Neural cell (in vitro differentiated cells): Measurements from ENCODE around the gene PLCL1. TPM values are rescaled to one million over a fixed set of nuclear protein-coding genes. Genes with fewer than 3 reads are reported as not detected.

Experiments used
- H2AFZ ChIP-seq: fragments of 200-600, 300-800 bp; sonication (generic), shearing (Covaris generic); 2 replicates; pipeline ENCODE4 v1.6.0; 2014; ENCODE audit warnings: low read depth, mild to moderate bottlenecking, antibody characterized with exemption, low read length, moderate library complexity
- H3F3A ChIP-seq: fragments of 200-600 bp; shearing (Covaris generic); 2 replicates; pipeline ENCODE4 v1.6.1; 2016; ENCODE audit warnings: mild to moderate bottlenecking, moderate library complexity, mixed read lengths, antibody characterized with exemption, low read length; ENCODE audit not compliant: insufficient read depth, poor library complexity, severe bottlenecking
- H3K27ac ChIP-seq: fragments of 200-600, 300-800 bp; sonication (generic), shearing (Covaris generic); 2 replicates; pipeline ENCODE4 v1.5.1; 2014; ENCODE audit warnings: mild to moderate bottlenecking, low read length, moderate library complexity
- H3K27me3 ChIP-seq: fragments of 300-800, 200-600 bp; sonication (generic), shearing (Covaris generic); 2 replicates; pipeline ENCODE4 v1.6.0; 2014; ENCODE audit warnings: mild to moderate bottlenecking, low read depth, low read length, moderate library complexity; ENCODE audit not compliant: insufficient read depth
- H3K36me3 ChIP-seq: fragments of 300-800, 200-600 bp; sonication (generic), shearing (Covaris generic); 2 replicates; pipeline ENCODE4 v1.5.1; 2014; ENCODE audit warnings: mild to moderate bottlenecking, antibody characterized with exemption, low read length, moderate library complexity; ENCODE audit not compliant: insufficient read depth
- H3K4me2 ChIP-seq: fragments of 300-800, 200-600 bp; sonication (generic), shearing (Covaris generic); 2 replicates; pipeline ENCODE4 v1.6.0; 2014; ENCODE audit warnings: mild to moderate bottlenecking, low read length
- H3K4me3 ChIP-seq: fragments of 300-800, 200-600 bp; sonication (generic), shearing (Covaris generic); 2 replicates; pipeline ENCODE4 v1.5.1; 2014; ENCODE audit warnings: mild to moderate bottlenecking, low read length, moderate library complexity
- H3K79me2 ChIP-seq: fragments of 200-600 bp; shearing (Covaris generic); replicated peaks from 2 replicates; pipeline ENCODE4 v1.6.0; 2014; ENCODE audit warnings: mild to moderate bottlenecking, low read length, moderate library complexity; ENCODE audit not compliant: insufficient read depth
- H3K9ac ChIP-seq: fragments of 300-800, 200-600 bp; sonication (generic), shearing (Covaris generic); 2 replicates; pipeline ENCODE4 v1.6.1; 2016; ENCODE audit warnings: mild to moderate bottlenecking, low read length, mixed read lengths
- H3K9me2 ChIP-seq: fragments of 200-600 bp; shearing (Covaris generic); 2 replicates; pipeline ENCODE4 v1.6.1; 2016; ENCODE audit warnings: mild to moderate bottlenecking, low read length, mixed read lengths; ENCODE audit not compliant: insufficient read depth
- H3K9me3 ChIP-seq: fragments of 200-600, 300-800 bp; sonication (generic), shearing (Covaris generic); 2 replicates; pipeline ENCODE4 v1.6.1; 2016; ENCODE audit warnings: mild to moderate bottlenecking, mixed run types, low read length, moderate library complexity, mixed read lengths
- H4K20me1 ChIP-seq: fragments of 200-600 bp; shearing (Covaris generic); 2 replicates; pipeline ENCODE4 v1.6.1; 2016; ENCODE audit warnings: mild to moderate bottlenecking, mixed run types; ENCODE audit not compliant: insufficient read depth
- EP300 ChIP-seq: fragments of 450-650 bp; conservative IDR thresholded peaks from 2 replicates; pipeline ENCODE4 v1.6.1; 2014; ENCODE audit warnings: antibody characterized with exemption, mild to moderate bottlenecking, moderate library complexity; ENCODE audit not compliant: poor library complexity, severe bottlenecking
- EZH2 ChIP-seq: fragments of 200-600, 300-800 bp; shearing (Covaris generic), sonication (generic); IDR thresholded peaks from 2 replicates; pipeline ENCODE4 v1.6.1; 2014; ENCODE audit warnings: antibody characterized with exemption, low read length, borderline replicate concordance, mild to moderate bottlenecking; ENCODE audit not compliant: insufficient read depth, poor library complexity, severe bottlenecking
- MXI1 ChIP-seq: fragments of 450-650 bp; conservative IDR thresholded peaks from 2 replicates; pipeline ENCODE4 v1.6.1; 2014; ENCODE audit warnings: antibody characterized with exemption, mild to moderate bottlenecking; ENCODE audit not compliant: poor library complexity, severe bottlenecking
- POLR2AphosphoS5 ChIP-seq: IDR thresholded peaks from 2 replicates; pipeline ENCODE4 v1.6.1; 2012
- RAD21 ChIP-seq: fragments of 450-650 bp; conservative IDR thresholded peaks from 2 replicates; pipeline ENCODE4 v1.6.1; 2014; ENCODE audit warnings: antibody characterized with exemption, mild to moderate bottlenecking, moderate library complexity
- REST ChIP-seq: IDR thresholded peaks from 2 replicates; pipeline ENCODE4 v1.6.1; 2012; ENCODE audit warnings: borderline replicate concordance
- SMC3 ChIP-seq: fragments of 450-650 bp; conservative IDR thresholded peaks from 2 replicates; pipeline ENCODE4 v1.6.1; 2014; ENCODE audit warnings: antibody characterized with exemption, mild to moderate bottlenecking, moderate library complexity; ENCODE audit not compliant: poor library complexity
- TAF1 ChIP-seq: IDR thresholded peaks from 2 replicates; pipeline ENCODE4 v1.6.1; 2012; ENCODE audit warnings: low read depth
- polyA plus RNA-seq: library from polyadenylated mRNA; depleted of rRNA; stranded (reverse); fragments of >200 nt; gene quantifications from 2 replicates; pipeline ENCODE4 v1.2.3, GENCODE V29; 2014
- TF ChIP-seq, protein P1 (sequence below): fragments of 450-650 bp; IDR thresholded peaks from 2 replicates; pipeline ENCODE4 v1.5.1; 2014; ENCODE audit warnings: antibody characterized with exemption, mild to moderate bottlenecking, moderate library complexity; ENCODE audit not compliant: poor library complexity, severe bottlenecking

Gene PLCL1
- polyA plus RNA-seq, 1 donor from 2014 or later: 6.8 TPM

DNA sequence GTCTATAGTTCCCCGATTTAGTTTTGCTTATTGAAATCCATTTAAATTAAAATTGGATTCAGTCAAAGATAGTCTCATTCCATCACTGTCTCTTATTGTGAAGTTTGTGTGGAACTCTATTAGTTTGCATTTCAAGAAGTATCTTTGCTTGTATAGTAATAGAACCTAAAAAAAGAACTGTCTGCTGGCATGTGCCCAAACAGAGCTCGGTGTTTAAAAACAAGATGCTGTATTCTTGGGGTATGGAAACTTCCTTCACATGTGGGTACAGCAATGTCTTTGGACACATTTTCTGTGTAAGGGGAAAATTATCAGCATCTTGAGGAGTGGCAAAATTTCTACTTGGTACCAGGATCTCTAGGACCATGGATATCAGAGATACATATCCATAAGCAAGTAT is 292.6 kb downstream of the PLCL1 start:
- Histone ChIP-seq H3K36me3 (no peaks in the 10 kb centered on the region), H3F3A (no peaks in the 10 kb centered on the region), H3K27ac (no peak overlapping the region)

DNA sequence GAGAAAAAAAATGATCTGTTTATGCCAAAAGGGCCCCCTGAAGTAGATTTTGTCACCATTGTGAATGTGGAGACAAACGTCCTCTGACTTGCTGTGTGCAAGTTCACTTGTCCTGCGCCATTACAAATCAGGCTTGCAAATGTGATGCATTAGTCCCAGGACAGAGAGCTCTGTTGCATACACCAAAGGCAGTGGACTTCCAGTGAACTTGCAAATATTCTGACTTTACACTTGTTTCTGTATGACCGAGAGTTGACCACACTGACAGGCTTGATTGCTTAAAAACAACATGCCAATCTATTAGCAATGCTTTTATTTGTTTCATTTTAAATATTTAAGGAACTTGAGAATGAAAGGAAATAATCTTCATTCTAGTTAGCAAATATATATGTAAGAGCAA is 293.2 kb downstream of the PLCL1 start:
- Histone ChIP-seq H2AFZ (no peak overlapping the region), H3K4me3 (no peak overlapping the region), H3K27ac (no peak overlapping the region), H3K79me2 (no peaks in the 10 kb centered on the region), H3K4me2 (no peak overlapping the region), H3K9me3 (no peaks in the 10 kb centered on the region), H3K36me3 (no peaks in the 10 kb centered on the region), H3F3A (no peaks in the 10 kb centered on the region), H3K9ac (no peak overlapping the region), H3K27me3 (no peaks in the 10 kb centered on the region), H3K9me2 (no peaks in the 10 kb centered on the region), H4K20me1 (no peaks in the 10 kb centered on the region)
- no peak for TF ChIP-seq MXI1
- no peak for TF ChIP-seq SMC3

More for the DNA sequence above, 292.6 kb downstream of the PLCL1 start:
- H4K20me1 ChIP-seq: no peaks in the 10 kb centered on the region
- H3K27me3 ChIP-seq: no peaks in the 10 kb centered on the region
- no peak overlapping the region for H2AFZ ChIP-seq
- no peaks in the 10 kb centered on the region for H3K9me2 ChIP-seq
- TF ChIP-seq MXI1: no peak
- TF ChIP-seq RAD21: no peak
- TF ChIP-seq, protein P1, sequence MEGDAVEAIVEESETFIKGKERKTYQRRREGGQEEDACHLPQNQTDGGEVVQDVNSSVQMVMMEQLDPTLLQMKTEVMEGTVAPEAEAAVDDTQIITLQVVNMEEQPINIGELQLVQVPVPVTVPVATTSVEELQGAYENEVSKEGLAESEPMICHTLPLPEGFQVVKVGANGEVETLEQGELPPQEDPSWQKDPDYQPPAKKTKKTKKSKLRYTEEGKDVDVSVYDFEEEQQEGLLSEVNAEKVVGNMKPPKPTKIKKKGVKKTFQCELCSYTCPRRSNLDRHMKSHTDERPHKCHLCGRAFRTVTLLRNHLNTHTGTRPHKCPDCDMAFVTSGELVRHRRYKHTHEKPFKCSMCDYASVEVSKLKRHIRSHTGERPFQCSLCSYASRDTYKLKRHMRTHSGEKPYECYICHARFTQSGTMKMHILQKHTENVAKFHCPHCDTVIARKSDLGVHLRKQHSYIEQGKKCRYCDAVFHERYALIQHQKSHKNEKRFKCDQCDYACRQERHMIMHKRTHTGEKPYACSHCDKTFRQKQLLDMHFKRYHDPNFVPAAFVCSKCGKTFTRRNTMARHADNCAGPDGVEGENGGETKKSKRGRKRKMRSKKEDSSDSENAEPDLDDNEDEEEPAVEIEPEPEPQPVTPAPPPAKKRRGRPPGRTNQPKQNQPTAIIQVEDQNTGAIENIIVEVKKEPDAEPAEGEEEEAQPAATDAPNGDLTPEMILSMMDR: no peak
- TF ChIP-seq TAF1: no peak
- no peak for TF ChIP-seq SMC3
- TF ChIP-seq POLR2AphosphoS5: no peak
- no peak for TF ChIP-seq EZH2
- TF ChIP-seq REST: no peak
- no peak for TF ChIP-seq EP300
- no peak overlapping the region for H3K9ac ChIP-seq
- H3K4me2 ChIP-seq: no peak overlapping the region
- H3K79me2 ChIP-seq: no peaks in the 10 kb centered on the region
- no peaks in the 10 kb centered on the region for H3K9me3 ChIP-seq
- H3K4me3 ChIP-seq: no peak overlapping the region

GRCh38 chr2:198098386-198098785 is 294.0 kb downstream of the PLCL1 start:
- no peak overlapping the region for H2AFZ ChIP-seq
- H3K9me3 ChIP-seq: no peaks in the 10 kb centered on the region
- no peak overlapping the region for H3K4me3 ChIP-seq
- H3K9me2 ChIP-seq: no peaks in the 10 kb centered on the region
- no peaks in the 10 kb centered on the region for H3K36me3 ChIP-seq
- no peak overlapping the region for H3K4me2 ChIP-seq
- H4K20me1 ChIP-seq: no peaks in the 10 kb centered on the region
- TF ChIP-seq MXI1 (no peak), REST (no peak), TAF1 (no peak), SMC3 (no peak), EZH2 (no peak), POLR2AphosphoS5 (no peak), EP300 (no peak), RAD21 (no peak)
- TF ChIP-seq, protein P1: no peak
- no peak overlapping the region for H3K27ac ChIP-seq
- H3K9ac ChIP-seq: no peak overlapping the region
- H3K27me3 ChIP-seq: no peaks in the 10 kb centered on the region
- H3F3A ChIP-seq: no peaks in the 10 kb centered on the region
- H3K79me2 ChIP-seq: no peaks in the 10 kb centered on the region
